ENCODE data around the gene TTYH3.

The TTYH3 gene

GRCh38 chr7:2628891-2629290 lies 2.9 kb upstream of the TTYH3 start:
- ATAC-seq (ENCODE audit: low read depth) (no peak), DNase-seq (ENCODE audit: low spot score) (no peak)
- Histone ChIP-seq H3K4me1 (ENCODE audit: insufficient read depth, poor library complexity, severe bottlenecking) (peaks cover 7% of the 10 kb centered on the region), H3K27ac (ENCODE audit: poor library complexity, severe bottlenecking) (no peak overlapping the region), H3K27me3 (ENCODE audit: insufficient read depth, poor library complexity, severe bottlenecking) (no peaks in the 10 kb centered on the region), H3K4me3 (ENCODE audit: severe bottlenecking) (no peak overlapping the region), H3K36me3 (ENCODE audit: low read depth) (no peaks in the 10 kb centered on the region), H3K9me3 (ENCODE audit: severe bottlenecking) (no peaks in the 10 kb centered on the region)
- no peak for TF ChIP-seq CTCF (IDR thresholded peaks at IDR 0.05; ENCODE audit: poor library complexity, severe bottlenecking)

- no peak overlapping the region for H3K27ac ChIP-seq (ENCODE audit: poor library complexity, severe bottlenecking)
- H3K9me3 ChIP-seq (ENCODE audit: severe bottlenecking): no peaks in the 10 kb centered on the region
- peaks cover 7% of the 10 kb centered on the region for H3K4me1 ChIP-seq (ENCODE audit: insufficient read depth, poor library complexity, severe bottlenecking)
- ATAC-seq (ENCODE audit: low read depth): no peak
- H3K27me3 ChIP-seq (ENCODE audit: insufficient read depth, poor library complexity, severe bottlenecking): no peaks in the 10 kb centered on the region
- no peak for TF ChIP-seq CTCF (IDR thresholded peaks at IDR 0.05; ENCODE audit: poor library complexity, severe bottlenecking)
- DNase-seq (ENCODE audit: low spot score): no peak
- no peaks in the 10 kb centered on the region for H3K36me3 ChIP-seq (ENCODE audit: low read depth)
- H3K4me3 ChIP-seq (ENCODE audit: severe bottlenecking): no peak overlapping the region
Measured at GRCh38 chr7:2629746-2630681, 1.8 kb upstream of the TTYH3 start.

- peaks cover 7% of the 10 kb centered on the region for H3K4me1 ChIP-seq (ENCODE audit: insufficient read depth, poor library complexity, severe bottlenecking)
- no peaks in the 10 kb centered on the region for H3K27me3 ChIP-seq (ENCODE audit: insufficient read depth, poor library complexity, severe bottlenecking)
- no peak for TF ChIP-seq CTCF (IDR thresholded peaks at IDR 0.05; ENCODE audit: poor library complexity, severe bottlenecking)
- no peaks in the 10 kb centered on the region for H3K9me3 ChIP-seq (ENCODE audit: severe bottlenecking)
- ATAC-seq (ENCODE audit: low read depth) (peak; percentile 40), DNase-seq (ENCODE audit: low spot score) (no peak)
- H3K4me3 ChIP-seq (ENCODE audit: severe bottlenecking): peak overlapping the region; percentile 85
- H3K36me3 ChIP-seq (ENCODE audit: low read depth): no peaks in the 10 kb centered on the region
- peak overlapping the region; percentile 82 for H3K27ac ChIP-seq (ENCODE audit: poor library complexity, severe bottlenecking)
Measured at GRCh38 chr7:2632733-2633537, 1.1 kb downstream of the TTYH3 start.

- Histone ChIP-seq H3K4me1 (ENCODE audit: insufficient read depth, poor library complexity, severe bottlenecking) (peaks cover 7% of the 10 kb centered on the region), H3K27me3 (ENCODE audit: insufficient read depth, poor library complexity, severe bottlenecking) (no peaks in the 10 kb centered on the region), H3K9me3 (ENCODE audit: severe bottlenecking) (no peaks in the 10 kb centered on the region), H3K27ac (ENCODE audit: poor library complexity, severe bottlenecking) (peak overlapping the region; percentile 82), H3K36me3 (ENCODE audit: low read depth) (no peaks in the 10 kb centered on the region), H3K4me3 (ENCODE audit: severe bottlenecking) (peak overlapping the region; percentile 85)
- ATAC-seq (ENCODE audit: low read depth) (peak; percentile 80), DNase-seq (ENCODE audit: low spot score) (no peak)
- TF ChIP-seq CTCF (IDR thresholded peaks at IDR 0.05; ENCODE audit: poor library complexity, severe bottlenecking): no peak
Measured at GRCh38 chr7:2633538-2634266, 1.9 kb downstream of the TTYH3 start.
